Measurements from ENCODE around the gene IGF2BP2. TPM values are rescaled to one million over a fixed set of nuclear protein-coding genes. Genes with fewer than 3 reads are reported as not detected.

The IGF2BP2 gene
- total RNA-seq, 1 experiment from 2014 or later: 133 TPM

DNA sequence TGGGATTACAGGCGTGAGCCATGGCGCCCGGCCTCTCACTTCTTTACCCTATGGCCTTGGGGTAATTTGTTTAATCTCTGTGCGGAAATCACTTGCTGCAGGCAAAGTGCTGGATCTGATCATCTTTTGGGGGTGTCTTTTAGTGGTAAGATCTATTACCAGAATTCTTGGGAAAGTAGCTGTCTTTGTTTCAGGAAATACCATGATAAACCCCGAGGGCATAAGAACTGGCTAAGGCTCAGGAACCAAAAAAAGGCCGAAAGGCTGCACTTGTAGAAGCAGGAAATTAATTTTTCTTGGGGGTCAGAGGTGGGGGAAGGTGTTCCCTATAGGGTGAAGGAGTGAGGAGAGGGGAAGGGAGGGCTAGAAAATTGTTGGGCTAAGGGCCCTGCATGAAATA, 22.7 kb upstream of the IGF2BP2 start:
- no peaks in the 10 kb centered on the region for H3K9me3 Mint-ChIP-seq
- ChIA-PET CTCF (interaction anchor here (1.0 to 2.0 kb wide), 2 partner anchors 96 to 113 kb away, joined by 3 to 7 read pairs; no protein-coding TSS in a partner anchor), POLR2A (interaction anchor here (1.2 kb wide), 1 partner anchor 80 kb away, joined by 3 read pairs; no protein-coding TSS in a partner anchor)
- ATAC-seq (no peak), DNase-seq (ENCODE audit: low spot score) (no peak)
- H3K4me1 Mint-ChIP-seq: peaks cover 22% of the 10 kb centered on the region
- no peak overlapping the region for H3K4me3 Mint-ChIP-seq
- TF ChIP-seq, protein P1, sequence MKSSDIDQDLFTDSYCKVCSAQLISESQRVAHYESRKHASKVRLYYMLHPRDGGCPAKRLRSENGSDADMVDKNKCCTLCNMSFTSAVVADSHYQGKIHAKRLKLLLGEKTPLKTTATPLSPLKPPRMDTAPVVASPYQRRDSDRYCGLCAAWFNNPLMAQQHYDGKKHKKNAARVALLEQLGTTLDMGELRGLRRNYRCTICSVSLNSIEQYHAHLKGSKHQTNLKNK (CRISPR knock-in tag; IDR thresholded peaks at IDR 0.05): no peak
- TF ChIP-seq, protein P2, sequence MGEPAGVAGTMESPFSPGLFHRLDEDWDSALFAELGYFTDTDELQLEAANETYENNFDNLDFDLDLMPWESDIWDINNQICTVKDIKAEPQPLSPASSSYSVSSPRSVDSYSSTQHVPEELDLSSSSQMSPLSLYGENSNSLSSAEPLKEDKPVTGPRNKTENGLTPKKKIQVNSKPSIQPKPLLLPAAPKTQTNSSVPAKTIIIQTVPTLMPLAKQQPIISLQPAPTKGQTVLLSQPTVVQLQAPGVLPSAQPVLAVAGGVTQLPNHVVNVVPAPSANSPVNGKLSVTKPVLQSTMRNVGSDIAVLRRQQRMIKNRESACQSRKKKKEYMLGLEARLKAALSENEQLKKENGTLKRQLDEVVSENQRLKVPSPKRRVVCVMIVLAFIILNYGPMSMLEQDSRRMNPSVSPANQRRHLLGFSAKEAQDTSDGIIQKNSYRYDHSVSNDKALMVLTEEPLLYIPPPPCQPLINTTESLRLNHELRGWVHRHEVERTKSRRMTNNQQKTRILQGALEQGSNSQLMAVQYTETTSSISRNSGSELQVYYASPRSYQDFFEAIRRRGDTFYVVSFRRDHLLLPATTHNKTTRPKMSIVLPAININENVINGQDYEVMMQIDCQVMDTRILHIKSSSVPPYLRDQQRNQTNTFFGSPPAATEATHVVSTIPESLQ (CRISPR knock-in tag; IDR thresholded peaks at IDR 0.05): no peak
- TF ChIP-seq, protein P3, sequence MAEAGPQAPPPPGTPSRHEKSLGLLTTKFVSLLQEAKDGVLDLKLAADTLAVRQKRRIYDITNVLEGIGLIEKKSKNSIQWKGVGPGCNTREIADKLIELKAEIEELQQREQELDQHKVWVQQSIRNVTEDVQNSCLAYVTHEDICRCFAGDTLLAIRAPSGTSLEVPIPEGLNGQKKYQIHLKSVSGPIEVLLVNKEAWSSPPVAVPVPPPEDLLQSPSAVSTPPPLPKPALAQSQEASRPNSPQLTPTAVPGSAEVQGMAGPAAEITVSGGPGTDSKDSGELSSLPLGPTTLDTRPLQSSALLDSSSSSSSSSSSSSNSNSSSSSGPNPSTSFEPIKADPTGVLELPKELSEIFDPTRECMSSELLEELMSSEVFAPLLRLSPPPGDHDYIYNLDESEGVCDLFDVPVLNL (CRISPR knock-in tag; IDR thresholded peaks at IDR 0.05; ENCODE audit: borderline replicate concordance, low read depth): no peak
- TF ChIP-seq IRF2 (CRISPR knock-in tag; IDR thresholded peaks at IDR 0.05; ENCODE audit: borderline replicate concordance, low read depth) (no peak), ATF1 (CRISPR knock-in tag; IDR thresholded peaks at IDR 0.05) (no peak), CREM (CRISPR knock-in tag; IDR thresholded peaks at IDR 0.05) (no peak), MYBL2 (CRISPR knock-in tag; IDR thresholded peaks at IDR 0.05) (no peak), TEAD1 (CRISPR knock-in tag; IDR thresholded peaks at IDR 0.05) (no peak), FOXP1 (CRISPR knock-in tag; IDR thresholded peaks at IDR 0.05; ENCODE audit: borderline replicate concordance) (no peak), NR1H2 (CRISPR knock-in tag; IDR thresholded peaks at IDR 0.05) (no peak), ZNF416 (CRISPR knock-in tag; IDR thresholded peaks at IDR 0.05) (no peak), SMAD4 (CRISPR knock-in tag; IDR thresholded peaks at IDR 0.05) (no peak), CBFB (CRISPR knock-in tag; IDR thresholded peaks at IDR 0.05; ENCODE audit: low read depth) (no peak), FOXK1 (CRISPR knock-in tag; IDR thresholded peaks at IDR 0.05) (no peak)
- TF ChIP-seq, protein P4, sequence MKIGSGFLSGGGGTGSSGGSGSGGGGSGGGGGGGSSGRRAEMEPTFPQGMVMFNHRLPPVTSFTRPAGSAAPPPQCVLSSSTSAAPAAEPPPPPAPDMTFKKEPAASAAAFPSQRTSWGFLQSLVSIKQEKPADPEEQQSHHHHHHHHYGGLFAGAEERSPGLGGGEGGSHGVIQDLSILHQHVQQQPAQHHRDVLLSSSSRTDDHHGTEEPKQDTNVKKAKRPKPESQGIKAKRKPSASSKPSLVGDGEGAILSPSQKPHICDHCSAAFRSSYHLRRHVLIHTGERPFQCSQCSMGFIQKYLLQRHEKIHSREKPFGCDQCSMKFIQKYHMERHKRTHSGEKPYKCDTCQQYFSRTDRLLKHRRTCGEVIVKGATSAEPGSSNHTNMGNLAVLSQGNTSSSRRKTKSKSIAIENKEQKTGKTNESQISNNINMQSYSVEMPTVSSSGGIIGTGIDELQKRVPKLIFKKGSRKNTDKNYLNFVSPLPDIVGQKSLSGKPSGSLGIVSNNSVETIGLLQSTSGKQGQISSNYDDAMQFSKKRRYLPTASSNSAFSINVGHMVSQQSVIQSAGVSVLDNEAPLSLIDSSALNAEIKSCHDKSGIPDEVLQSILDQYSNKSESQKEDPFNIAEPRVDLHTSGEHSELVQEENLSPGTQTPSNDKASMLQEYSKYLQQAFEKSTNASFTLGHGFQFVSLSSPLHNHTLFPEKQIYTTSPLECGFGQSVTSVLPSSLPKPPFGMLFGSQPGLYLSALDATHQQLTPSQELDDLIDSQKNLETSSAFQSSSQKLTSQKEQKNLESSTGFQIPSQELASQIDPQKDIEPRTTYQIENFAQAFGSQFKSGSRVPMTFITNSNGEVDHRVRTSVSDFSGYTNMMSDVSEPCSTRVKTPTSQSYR (CRISPR knock-in tag; IDR thresholded peaks at IDR 0.05): no peak
- TF ChIP-seq, protein P5, sequence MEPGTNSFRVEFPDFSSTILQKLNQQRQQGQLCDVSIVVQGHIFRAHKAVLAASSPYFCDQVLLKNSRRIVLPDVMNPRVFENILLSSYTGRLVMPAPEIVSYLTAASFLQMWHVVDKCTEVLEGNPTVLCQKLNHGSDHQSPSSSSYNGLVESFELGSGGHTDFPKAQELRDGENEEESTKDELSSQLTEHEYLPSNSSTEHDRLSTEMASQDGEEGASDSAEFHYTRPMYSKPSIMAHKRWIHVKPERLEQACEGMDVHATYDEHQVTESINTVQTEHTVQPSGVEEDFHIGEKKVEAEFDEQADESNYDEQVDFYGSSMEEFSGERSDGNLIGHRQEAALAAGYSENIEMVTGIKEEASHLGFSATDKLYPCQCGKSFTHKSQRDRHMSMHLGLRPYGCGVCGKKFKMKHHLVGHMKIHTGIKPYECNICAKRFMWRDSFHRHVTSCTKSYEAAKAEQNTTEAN (CRISPR knock-in tag; IDR thresholded peaks at IDR 0.05): no peak
- TF ChIP-seq, protein P6, sequence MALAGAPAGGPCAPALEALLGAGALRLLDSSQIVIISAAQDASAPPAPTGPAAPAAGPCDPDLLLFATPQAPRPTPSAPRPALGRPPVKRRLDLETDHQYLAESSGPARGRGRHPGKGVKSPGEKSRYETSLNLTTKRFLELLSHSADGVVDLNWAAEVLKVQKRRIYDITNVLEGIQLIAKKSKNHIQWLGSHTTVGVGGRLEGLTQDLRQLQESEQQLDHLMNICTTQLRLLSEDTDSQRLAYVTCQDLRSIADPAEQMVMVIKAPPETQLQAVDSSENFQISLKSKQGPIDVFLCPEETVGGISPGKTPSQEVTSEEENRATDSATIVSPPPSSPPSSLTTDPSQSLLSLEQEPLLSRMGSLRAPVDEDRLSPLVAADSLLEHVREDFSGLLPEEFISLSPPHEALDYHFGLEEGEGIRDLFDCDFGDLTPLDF (CRISPR knock-in tag; IDR thresholded peaks at IDR 0.05): no peak
- TF ChIP-seq, protein P7, sequence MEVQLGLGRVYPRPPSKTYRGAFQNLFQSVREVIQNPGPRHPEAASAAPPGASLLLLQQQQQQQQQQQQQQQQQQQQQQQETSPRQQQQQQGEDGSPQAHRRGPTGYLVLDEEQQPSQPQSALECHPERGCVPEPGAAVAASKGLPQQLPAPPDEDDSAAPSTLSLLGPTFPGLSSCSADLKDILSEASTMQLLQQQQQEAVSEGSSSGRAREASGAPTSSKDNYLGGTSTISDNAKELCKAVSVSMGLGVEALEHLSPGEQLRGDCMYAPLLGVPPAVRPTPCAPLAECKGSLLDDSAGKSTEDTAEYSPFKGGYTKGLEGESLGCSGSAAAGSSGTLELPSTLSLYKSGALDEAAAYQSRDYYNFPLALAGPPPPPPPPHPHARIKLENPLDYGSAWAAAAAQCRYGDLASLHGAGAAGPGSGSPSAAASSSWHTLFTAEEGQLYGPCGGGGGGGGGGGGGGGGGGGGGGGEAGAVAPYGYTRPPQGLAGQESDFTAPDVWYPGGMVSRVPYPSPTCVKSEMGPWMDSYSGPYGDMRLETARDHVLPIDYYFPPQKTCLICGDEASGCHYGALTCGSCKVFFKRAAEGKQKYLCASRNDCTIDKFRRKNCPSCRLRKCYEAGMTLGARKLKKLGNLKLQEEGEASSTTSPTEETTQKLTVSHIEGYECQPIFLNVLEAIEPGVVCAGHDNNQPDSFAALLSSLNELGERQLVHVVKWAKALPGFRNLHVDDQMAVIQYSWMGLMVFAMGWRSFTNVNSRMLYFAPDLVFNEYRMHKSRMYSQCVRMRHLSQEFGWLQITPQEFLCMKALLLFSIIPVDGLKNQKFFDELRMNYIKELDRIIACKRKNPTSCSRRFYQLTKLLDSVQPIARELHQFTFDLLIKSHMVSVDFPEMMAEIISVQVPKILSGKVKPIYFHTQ (CRISPR knock-in tag; IDR thresholded peaks at IDR 0.05): no peak
- TF ChIP-seq, protein P8, sequence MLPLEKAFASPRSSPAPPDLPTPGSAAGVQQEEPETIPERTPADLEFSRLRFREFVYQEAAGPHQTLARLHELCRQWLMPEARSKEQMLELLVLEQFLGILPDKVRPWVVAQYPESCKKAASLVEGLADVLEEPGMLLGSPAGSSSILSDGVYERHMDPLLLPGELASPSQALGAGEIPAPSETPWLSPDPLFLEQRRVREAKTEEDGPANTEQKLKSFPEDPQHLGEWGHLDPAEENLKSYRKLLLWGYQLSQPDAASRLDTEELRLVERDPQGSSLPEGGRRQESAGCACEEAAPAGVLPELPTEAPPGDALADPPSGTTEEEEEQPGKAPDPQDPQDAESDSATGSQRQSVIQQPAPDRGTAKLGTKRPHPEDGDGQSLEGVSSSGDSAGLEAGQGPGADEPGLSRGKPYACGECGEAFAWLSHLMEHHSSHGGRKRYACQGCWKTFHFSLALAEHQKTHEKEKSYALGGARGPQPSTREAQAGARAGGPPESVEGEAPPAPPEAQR (CRISPR knock-in tag; IDR thresholded peaks at IDR 0.05): no peak
- TF ChIP-seq, protein P9, sequence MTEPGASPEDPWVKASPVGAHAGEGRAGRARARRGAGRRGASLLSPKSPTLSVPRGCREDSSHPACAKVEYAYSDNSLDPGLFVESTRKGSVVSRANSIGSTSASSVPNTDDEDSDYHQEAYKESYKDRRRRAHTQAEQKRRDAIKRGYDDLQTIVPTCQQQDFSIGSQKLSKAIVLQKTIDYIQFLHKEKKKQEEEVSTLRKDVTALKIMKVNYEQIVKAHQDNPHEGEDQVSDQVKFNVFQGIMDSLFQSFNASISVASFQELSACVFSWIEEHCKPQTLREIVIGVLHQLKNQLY (CRISPR knock-in tag; IDR thresholded peaks at IDR 0.05): no peak
- H3K27ac Mint-ChIP-seq: no peak overlapping the region
- H3K36me3 Mint-ChIP-seq: no peaks in the 10 kb centered on the region
- no peaks in the 10 kb centered on the region; the same call in 1 of the 2 replicates for H3K27me3 Mint-ChIP-seq (ENCODE audit: low read depth)

Data from WTC11 (cell line).